HG02852 (cell line): ENCODE measurements around the gene PLA2G12A.
"Not testable (repeated sequence)": the region's sequence is repeated elsewhere in the genome, so short reads cannot be mapped to it uniquely, and the experiment has no call there.

Experiments
- ATAC-seq: cut with Tn5 transposase; IDR thresholded peaks from one replicate; pipeline ENCODE4 v1.9.1; 2021; ENCODE audit warnings: mild to moderate bottlenecking, moderate library complexity; ENCODE audit not compliant: unreplicated experiment

Gene PLA2G12A

GRCh38 chr4:109682875-109683274, 47.0 kb downstream of the PLA2G12A start:
- no peak for ATAC-seq

- ATAC-seq: not testable (repeated sequence)
Measured at GRCh38 chr4:109678925-109679324, 50.9 kb downstream of the PLA2G12A start.

GRCh38 chr4:109678472-109678871, 51.4 kb downstream of the PLA2G12A start:
- ATAC-seq: not testable (repeated sequence)

- ATAC-seq: no peak
Measured at GRCh38 chr4:109676886-109677285, 53.0 kb downstream of the PLA2G12A start.

- no peak for ATAC-seq
Measured at GRCh38 chr4:109675843-109676242, 54.0 kb downstream of the PLA2G12A start.

DNA sequence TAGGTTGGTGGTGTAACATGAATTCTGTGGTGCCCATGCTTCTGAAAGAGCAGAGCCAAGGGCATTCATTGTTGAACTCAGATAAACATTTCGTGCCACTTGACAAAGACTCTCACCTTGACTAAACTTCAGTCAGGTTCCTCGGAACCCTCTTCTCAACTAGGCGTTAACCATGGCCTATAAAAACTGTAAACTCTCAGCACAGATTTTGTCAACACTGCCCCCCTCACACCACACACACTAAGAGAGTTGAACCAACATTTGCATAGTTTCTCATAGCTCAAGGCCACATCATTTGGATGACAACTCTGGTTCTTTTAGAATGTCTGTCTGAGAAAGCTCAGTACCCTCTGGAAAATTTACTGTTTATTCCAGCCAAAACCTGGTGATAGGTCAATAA, 54.7 kb downstream of the PLA2G12A start:
- ATAC-seq: no peak

DNA sequence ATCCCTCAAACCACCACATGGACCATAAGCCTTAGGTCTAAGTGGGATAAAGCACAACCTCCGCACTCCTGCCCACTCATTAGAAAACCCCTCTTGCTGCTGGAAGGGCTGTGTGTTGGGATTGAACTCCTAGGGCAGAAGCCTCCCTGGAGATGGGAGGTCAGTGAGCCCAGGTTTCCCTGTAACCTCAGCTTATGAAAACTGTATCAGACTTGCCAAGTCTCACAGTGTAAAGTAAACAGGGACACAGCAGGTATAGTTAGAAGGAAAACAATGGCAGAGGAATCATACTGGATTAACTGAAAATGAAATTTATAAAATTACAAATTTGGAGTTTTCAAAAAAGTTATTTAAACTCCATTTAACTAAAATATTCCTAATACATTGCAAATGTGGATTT, 56.6 kb downstream of the PLA2G12A start:
- ATAC-seq: no peak

- no peak for ATAC-seq
Measured at GRCh38 chr4:109672169-109672930, 57.5 kb downstream of the PLA2G12A start.

DNA sequence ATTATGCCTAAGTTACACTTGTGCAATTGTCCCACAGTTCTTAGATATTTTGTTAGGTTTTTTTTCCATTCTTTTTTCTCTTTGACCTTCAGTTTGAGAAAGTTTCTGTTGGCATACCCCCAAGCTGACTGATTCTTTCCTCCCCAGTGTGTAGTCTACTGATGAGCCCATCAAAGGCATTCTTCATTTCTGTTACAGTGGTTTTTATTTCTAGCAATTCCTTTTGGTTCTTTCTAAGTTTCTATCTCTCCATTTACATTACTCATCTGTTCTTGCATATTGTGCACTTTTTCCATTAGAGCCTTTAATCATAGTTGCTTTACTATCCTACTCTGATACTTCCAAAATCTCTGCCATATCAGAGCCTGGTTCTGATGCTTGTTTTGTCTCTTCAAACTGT, 58.5 kb downstream of the PLA2G12A start:
- no peak for ATAC-seq

DNA sequence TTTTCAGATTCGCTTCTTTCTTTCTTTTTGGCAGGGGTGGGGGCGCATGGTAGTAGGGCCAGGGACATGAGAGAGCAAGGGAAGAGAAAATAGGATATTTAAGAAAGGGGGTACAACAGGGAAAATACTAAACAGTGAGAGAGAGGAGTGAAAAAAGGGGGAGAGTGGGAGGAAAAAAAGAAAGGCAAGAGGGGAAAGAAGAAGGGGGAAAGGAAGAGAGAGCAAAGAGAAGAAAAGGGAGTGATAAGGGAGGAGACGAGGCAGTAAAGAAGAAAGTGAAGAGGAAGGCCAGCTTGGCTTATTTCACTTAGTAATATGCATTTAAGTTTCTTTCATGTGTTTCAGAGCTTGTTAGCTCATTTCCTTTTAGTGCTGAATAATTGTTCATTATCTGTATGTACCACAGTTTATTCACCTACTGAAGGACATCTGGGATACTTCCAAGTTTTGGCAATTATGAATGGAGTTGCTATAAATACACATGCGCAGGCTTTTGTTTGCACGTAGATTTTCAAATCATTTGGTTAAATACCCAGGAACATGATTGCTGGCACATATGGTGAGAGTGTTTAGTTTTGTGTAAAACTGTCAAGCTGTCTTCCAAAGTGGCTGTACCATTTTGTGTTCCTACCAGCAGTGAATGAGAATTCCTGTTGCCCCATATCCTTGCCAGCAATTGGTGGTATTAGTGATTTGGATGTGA, 63.9 kb downstream of the PLA2G12A start:
- ATAC-seq: no peak

- no peak for ATAC-seq
Measured at GRCh38 chr4:109662771-109663170, 67.1 kb downstream of the PLA2G12A start.

- no peak for ATAC-seq
Measured at GRCh38 chr4:109662116-109662515, 67.8 kb downstream of the PLA2G12A start.
